H1 (cell line): ENCODE data around the gene ZSWIM9.

ENCODE experiments used
- BRCA1 ChIP-seq: IDR thresholded peaks from 2 replicates; pipeline ENCODE4 v1.6.1; 2012; ENCODE audit warnings: low read depth, low read length, improper control_type of control experiment
- CTCF ChIP-seq, 3 experiments: IDR thresholded peaks; 1 replicate in 2 of 3; 2 replicates in 1 of 3; pipeline versions ENCODE4 v1.5.1 to v1.6.1; 2011; ENCODE audit warnings: low read length in 3 of 3, mild to moderate bottlenecking in 3 of 3, inconsistent platforms in 2 of 3, low read depth in 1 of 3, moderate library complexity in 1 of 3; ENCODE audit not compliant: insufficient read depth in 1 of 3; ENCODE audit errors: control extremely low read depth in 1 of 3
- EP300 ChIP-seq, 2 experiments: IDR thresholded peaks; 1 replicate in 1 of 2; 2 replicates in 1 of 2; pipeline ENCODE4 v1.6.1; 2011 to 2012; ENCODE audit warnings: low read depth in 2 of 2, low read length in 2 of 2, mild to moderate bottlenecking in 2 of 2, borderline replicate concordance in 1 of 2, inconsistent platforms in 1 of 2, moderate library complexity in 1 of 2
- POLR2AphosphoS5 ChIP-seq: IDR thresholded peaks from 2 replicates; pipeline ENCODE4 v1.6.1; 2011; ENCODE audit warnings: low read depth, low read length
- YY1 ChIP-seq: IDR thresholded peaks from 2 replicates; pipeline ENCODE4 v1.6.1; 2011; ENCODE audit warnings: low read depth, mild to moderate bottlenecking, low read length

- TF ChIP-seq BRCA1 (no peak), POLR2AphosphoS5 (no peak), CTCF (IDR thresholded peaks at IDR 0.05; ENCODE audit: control extremely low read depth in 1 of 3, insufficient read depth in 1 of 3, low read depth in 1 of 3, low read length in 3 of 3) (no peak), EP300 (IDR thresholded peaks at IDR 0.05; ENCODE audit: borderline replicate concordance in 1 of 2, low read depth in 2 of 2, low read length in 2 of 2) (no peak), YY1 (no peak)
Observed at GRCh38 chr19:48196933-48197665, 26.6 kb downstream of the ZSWIM9 start.
